22Rv1 (cell line): Measurements from ENCODE around the gene EPC1.
"Not testable (repeated sequence)": the region's sequence is repeated elsewhere in the genome, so short reads cannot be mapped to it uniquely, and the experiment has no call there.

Experiments
- H3K27ac ChIP-seq: fragments of 450-650 bp; 2 replicates; pipeline ENCODE4 v1.5.1; 2017
- ZFX ChIP-seq: fragments of 450-650 bp; IDR thresholded peaks from 2 replicates; pipeline ENCODE4 v1.6.1; 2017; ENCODE audit warnings: antibody characterized with exemption, borderline replicate concordance
- TF ChIP-seq, protein P1 (sequence below): fragments of 450-650 bp; IDR thresholded peaks from 2 replicates; pipeline ENCODE4 v1.5.1; 2017; ENCODE audit warnings: mild to moderate bottlenecking

EPC1 gene

DNA sequence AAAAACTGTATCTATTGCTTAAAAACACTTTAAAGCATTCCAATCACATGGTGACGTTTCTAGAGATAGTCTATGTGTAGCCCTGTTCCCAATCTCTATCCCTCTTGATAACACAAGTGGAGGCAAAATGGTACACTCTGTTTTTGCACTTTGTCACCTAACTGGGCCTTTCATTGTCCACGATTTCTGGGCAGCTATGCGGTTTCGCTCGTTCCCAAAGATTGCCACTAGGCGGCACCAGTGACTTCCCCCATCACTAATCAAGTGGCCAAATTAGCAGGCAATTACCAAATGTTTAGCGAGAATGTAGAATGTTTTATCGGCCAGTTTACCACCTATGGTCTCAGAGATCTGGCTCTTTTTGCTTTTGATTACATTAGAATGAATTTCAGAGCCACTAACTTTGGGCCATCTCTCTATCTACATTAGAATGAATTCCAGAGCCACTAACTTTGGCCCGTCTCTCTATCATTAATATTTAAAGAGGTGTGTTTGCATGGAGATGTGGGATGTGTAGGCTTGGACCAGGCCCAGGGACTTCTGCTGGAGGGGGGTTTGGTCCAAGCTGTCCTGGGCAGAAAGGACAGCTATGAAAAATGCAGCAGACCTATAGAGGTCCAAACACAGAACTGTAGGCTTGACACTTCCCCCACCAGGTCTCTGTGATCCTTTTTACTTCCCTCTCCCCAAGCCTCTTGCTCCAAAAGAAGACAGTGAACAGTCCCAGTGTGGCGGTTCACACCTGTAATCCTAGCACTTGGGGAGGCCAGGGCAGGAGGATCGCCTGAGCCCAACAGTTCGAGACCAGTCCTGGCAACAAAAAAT lies 90.1 kb downstream of the EPC1 start:
- TF ChIP-seq, protein P1, sequence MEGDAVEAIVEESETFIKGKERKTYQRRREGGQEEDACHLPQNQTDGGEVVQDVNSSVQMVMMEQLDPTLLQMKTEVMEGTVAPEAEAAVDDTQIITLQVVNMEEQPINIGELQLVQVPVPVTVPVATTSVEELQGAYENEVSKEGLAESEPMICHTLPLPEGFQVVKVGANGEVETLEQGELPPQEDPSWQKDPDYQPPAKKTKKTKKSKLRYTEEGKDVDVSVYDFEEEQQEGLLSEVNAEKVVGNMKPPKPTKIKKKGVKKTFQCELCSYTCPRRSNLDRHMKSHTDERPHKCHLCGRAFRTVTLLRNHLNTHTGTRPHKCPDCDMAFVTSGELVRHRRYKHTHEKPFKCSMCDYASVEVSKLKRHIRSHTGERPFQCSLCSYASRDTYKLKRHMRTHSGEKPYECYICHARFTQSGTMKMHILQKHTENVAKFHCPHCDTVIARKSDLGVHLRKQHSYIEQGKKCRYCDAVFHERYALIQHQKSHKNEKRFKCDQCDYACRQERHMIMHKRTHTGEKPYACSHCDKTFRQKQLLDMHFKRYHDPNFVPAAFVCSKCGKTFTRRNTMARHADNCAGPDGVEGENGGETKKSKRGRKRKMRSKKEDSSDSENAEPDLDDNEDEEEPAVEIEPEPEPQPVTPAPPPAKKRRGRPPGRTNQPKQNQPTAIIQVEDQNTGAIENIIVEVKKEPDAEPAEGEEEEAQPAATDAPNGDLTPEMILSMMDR, result peak; percentile 96
- TF ChIP-seq ZFX, result no peak

DNA sequence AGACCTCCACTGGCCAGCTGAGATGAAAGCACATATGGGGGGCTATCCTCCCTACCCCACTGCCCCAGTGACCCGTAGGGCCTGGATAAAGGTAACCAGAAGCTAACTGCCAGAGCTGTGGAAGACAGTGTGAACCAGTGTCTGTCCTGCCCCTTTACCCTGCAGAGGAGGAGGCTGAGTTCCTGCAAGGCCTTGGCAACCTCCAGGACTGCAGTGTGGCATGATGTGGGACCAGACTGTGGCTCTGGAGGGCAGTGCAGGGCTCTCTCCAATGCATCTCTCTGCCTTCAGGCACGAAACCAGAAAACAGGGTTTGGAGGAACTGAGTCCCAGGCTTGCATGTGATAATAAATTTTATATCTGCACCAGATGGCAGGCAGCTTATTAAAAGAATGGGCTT lies 93.1 kb downstream of the EPC1 start:
- no peak for TF ChIP-seq ZFX
- TF ChIP-seq, protein P1, result peak; percentile 28
- no peak overlapping the region for H3K27ac ChIP-seq

More for the DNA sequence above, 90.1 kb downstream of the EPC1 start:
- H3K27ac ChIP-seq, result no peak overlapping the region

DNA sequence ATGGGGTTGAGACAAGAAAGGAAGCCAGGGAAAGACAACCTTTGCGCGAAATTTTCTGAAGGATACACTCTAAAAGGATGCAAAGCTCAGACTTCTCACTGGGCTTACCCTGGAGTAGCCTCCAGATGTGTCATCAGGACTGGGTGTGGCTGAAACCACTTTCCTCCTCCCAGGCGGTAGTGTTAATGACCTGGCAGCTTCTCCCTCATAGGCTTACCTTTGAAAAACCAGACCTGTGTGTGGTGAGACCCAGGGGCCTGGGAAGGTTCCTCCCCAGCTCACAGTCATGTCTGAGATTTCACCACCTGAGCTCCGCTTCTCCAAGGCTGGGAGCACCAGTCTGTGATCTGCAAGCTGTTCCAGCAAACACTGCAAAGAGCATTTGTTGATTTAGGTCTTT lies 93.7 kb downstream of the EPC1 start:
- no peak for TF ChIP-seq ZFX
- TF ChIP-seq, protein P1, result no peak
- no peak overlapping the region for H3K27ac ChIP-seq

DNA sequence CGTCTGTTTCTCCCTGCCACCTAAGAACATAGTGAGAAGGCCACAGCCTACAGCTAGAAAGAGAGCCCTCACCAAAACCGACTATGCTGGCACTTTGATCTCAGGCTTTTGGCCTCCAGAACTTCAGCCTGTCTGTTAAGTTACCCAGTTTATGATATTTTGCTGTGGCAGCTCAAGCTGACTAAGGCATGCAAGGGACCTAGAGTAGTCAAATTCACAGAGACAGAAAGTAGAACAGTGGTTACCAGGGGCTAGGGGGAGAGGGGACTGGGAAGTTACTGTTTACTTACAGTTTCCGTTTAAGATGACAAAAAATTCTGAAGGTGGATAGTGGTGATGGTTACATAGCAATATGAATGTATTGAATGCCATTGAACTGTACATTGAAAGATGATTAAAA lies 96.5 kb downstream of the EPC1 start:
- H3K27ac ChIP-seq, result not testable (repeated sequence)

DNA sequence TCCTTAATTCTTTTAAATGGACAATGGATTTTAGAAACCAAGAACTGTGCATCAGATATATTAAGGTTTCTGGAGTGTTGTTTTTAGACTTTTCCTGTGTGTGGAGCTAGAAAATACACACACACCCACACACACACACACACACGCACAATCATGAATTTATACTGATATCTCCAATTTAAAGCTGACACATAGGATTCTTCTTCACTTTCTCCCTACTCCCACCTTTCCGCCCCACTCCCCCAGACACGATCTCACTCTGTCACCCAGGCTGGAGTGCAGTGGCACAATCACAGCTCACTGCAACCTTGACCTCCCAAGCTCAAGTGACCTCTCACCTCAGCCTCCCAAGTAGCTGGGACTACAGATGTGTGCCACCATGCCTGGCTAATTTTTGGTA lies 100.3 kb downstream of the EPC1 start:
- TF ChIP-seq, protein P1, result no peak
- TF ChIP-seq ZFX, result no peak
- H3K27ac ChIP-seq, result no peak overlapping the region

DNA sequence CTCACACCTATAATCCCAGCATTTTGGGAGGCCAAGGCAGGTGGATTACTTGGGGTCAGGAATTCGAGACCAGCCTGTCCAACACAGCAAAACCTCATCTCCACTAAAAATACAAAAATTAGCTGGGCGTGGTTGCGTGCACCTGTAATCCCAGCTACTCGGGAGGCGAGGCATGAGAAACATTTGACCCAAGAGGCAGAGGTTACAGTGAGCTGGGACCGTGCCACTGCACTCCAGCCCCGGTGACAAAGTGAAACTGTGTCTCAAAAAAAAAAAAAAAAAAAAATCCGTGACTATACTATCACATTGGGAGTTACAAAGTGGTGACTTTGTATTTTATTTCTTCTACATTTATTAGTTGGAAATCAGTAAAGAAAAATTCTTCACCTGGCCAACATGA lies 101.2 kb downstream of the EPC1 start:
- TF ChIP-seq, protein P1, result no peak
- no peak for TF ChIP-seq ZFX
- H3K27ac ChIP-seq, result no peak overlapping the region

DNA sequence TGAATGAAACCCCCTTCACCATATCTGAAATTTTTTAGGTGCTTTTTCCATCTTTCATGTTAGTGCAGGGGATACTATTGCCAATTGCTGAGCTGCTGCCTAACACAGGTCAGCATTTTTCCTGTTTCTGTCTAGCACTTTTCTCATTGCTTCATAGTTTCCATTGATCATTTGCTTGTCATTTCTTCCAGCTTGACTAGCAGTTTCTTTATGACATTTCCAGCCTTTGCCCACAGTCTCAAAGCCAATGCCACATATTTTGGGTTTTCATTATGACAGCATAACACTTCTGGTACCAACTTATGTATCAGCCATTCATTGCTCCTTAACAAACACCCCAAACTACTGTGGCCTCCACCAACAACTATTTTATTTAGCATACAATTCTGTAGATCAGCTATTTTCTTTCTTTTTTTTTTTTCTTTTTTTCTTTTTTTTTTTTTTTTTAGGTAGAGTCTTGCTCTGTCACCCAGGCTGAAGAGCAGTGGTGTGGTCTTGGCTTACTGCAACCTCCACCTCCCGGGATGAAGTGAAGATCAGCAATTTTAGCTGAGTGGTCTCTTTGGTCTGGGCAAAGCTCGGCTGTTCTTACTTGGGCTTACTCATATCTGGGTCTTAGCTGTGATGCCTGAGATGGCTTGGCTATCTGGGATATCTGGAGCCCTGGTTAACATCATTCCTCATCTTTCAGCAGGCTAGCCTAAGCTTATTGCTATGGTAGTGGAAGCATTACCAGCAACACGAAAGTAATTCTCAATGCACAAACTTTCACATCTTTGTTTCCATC lies 102.3 kb downstream of the EPC1 start:
- TF ChIP-seq, protein P1, result no peak
- no peak for TF ChIP-seq ZFX
- no peak overlapping the region for H3K27ac ChIP-seq
